SK-N-SH (cell line): ENCODE measurements around the gene GSE1. TPM values are rescaled to one million over a fixed set of nuclear protein-coding genes. Genes with fewer than 3 reads are reported as not detected.

Source experiments
- CTCF ChIA-PET: fragments of 300-600, 350-600 bp; formaldehyde crosslinking; extraction: SDS; loops from one replicate; lab custom pipeline; 2021; lab: Yijun Ruan, JAX
- POLR2A ChIA-PET: fragments of 350-600 bp; sonication (Branson Sonifier 250); formaldehyde crosslinking; extraction: SDS; loops from one replicate; lab custom pipeline; 2020; ENCODE audit warnings: antibody characterized with exemption, inconsistent platforms; lab: Yijun Ruan, JAX
- DNase-seq: peaks from one replicate; pipeline ENCODE4 v3.0.0; 2012
- H2AFZ ChIP-seq: fragments of 200-600 bp; sonication (generic); 2 replicates; pipeline ENCODE4 v1.8.1; 2016; ENCODE audit warnings: antibody characterized with exemption, mild to moderate bottlenecking, low read depth
- H3F3A ChIP-seq: fragments of 200-600 bp; sonication (generic); replicated peaks from 2 replicates; pipeline ENCODE3; 2016; ENCODE audit warnings: antibody characterized with exemption, mild to moderate bottlenecking; ENCODE audit not compliant: insufficient read depth
- H3K27ac ChIP-seq, 2 experiments: fragments of 200-500 bp in 1 of 2; fragments of 200-600 bp in 1 of 2; sonication (Bioruptor generic) in 1 of 2; sonication (generic), shearing (Covaris generic) in 1 of 2; 2 replicates each; pipeline versions ENCODE4 v1.5.1 to v1.6.1; 2014 to 2016; ENCODE audit warnings: low read depth in 2 of 2, inconsistent platforms in 1 of 2, low read length in 1 of 2, mild to moderate bottlenecking in 1 of 2, mixed read lengths in 1 of 2
- H3K27me3 ChIP-seq: fragments of 200-600 bp; sonication (generic), shearing (Covaris generic); 2 replicates; pipeline ENCODE4 v1.6.1; 2016; ENCODE audit warnings: mixed run types; ENCODE audit not compliant: insufficient read depth
- H3K36me3 ChIP-seq, 2 experiments: fragments of 200-500 bp in 1 of 2; fragments of 200-600 bp in 1 of 2; sonication (Bioruptor generic) in 1 of 2; sonication (generic) in 1 of 2; replicated peaks in 1 of 2; 2 replicates each; pipeline versions ENCODE3 to v1.5.1; 2014 to 2016; ENCODE audit warnings: low read length in 1 of 2, mild to moderate bottlenecking in 1 of 2; ENCODE audit not compliant: insufficient read depth in 2 of 2, control insufficient read depth in 1 of 2
- H3K4me1 ChIP-seq, 2 experiments: fragments of 200-500 bp in 1 of 2; fragments of 200-600 bp in 1 of 2; sonication (Bioruptor generic) in 1 of 2; sonication (generic), shearing (Covaris generic) in 1 of 2; 2 replicates each; pipeline versions ENCODE4 v1.5.1 to v1.6.1; 2014 to 2016; ENCODE audit warnings: low read depth in 1 of 2, low read length in 1 of 2, mixed run types in 1 of 2; ENCODE audit not compliant: insufficient read depth in 2 of 2, control insufficient read depth in 1 of 2
- H3K4me2 ChIP-seq: fragments of 200-600 bp; sonication (generic), shearing (Covaris generic); 2 replicates; pipeline ENCODE4 v1.6.1; 2017; ENCODE audit warnings: mixed run types
- H3K4me3 ChIP-seq, 2 experiments: fragments of 200-500 bp in 1 of 2; fragments of 200-600 bp in 1 of 2; sonication (Bioruptor generic) in 1 of 2; sonication (generic), shearing (Covaris generic) in 1 of 2; 2 replicates each; pipeline versions ENCODE4 v1.5.1 to v1.8.1; 2014 to 2016; ENCODE audit warnings: low read depth in 2 of 2, inconsistent platforms in 1 of 2, low read length in 1 of 2, mild to moderate bottlenecking in 1 of 2, mixed read lengths in 1 of 2, moderate library complexity in 1 of 2
- H3K79me2 ChIP-seq: fragments of 200-600 bp; sonication (generic); 2 replicates; pipeline ENCODE4 v1.8.1; 2017; ENCODE audit warnings: mild to moderate bottlenecking; ENCODE audit not compliant: insufficient read depth
- H3K9ac ChIP-seq: fragments of 200-600 bp; sonication (generic); 2 replicates; pipeline ENCODE4 v1.6.1; 2017; ENCODE audit warnings: mixed run types
- H3K9me2 ChIP-seq: fragments of 200-600 bp; sonication (generic); 2 replicates; pipeline ENCODE4 v1.6.1; 2017; ENCODE audit warnings: mixed run types
- H3K9me3 ChIP-seq: fragments of 200-600 bp; sonication (generic); 2 replicates; pipeline ENCODE4 v1.6.1; 2017; ENCODE audit warnings: mixed run types, mild to moderate bottlenecking, moderate library complexity
- H4K20me1 ChIP-seq: fragments of 200-600 bp; sonication (generic); 2 replicates; pipeline ENCODE4 v1.6.1; 2017; ENCODE audit warnings: mild to moderate bottlenecking, mixed run types; ENCODE audit not compliant: insufficient read depth
- ELF1 ChIP-seq: IDR thresholded peaks from 2 replicates; pipeline ENCODE4 v1.4.0; 2012
- EP300 ChIP-seq, 2 experiments: IDR thresholded peaks; 2 replicates each; pipeline versions ENCODE4 v1.4.0 to v1.6.1; 2012; ENCODE audit warnings: borderline replicate concordance in 1 of 2, low read depth in 1 of 2, low read length in 1 of 2
- FOXJ3 ChIP-seq: sonication (generic); formaldehyde crosslinking; IDR thresholded peaks from 2 replicates; pipeline ENCODE4 v1.5.1; 2020; ENCODE audit warnings: mild to moderate bottlenecking, missing genetic modification reagents
- GABPA ChIP-seq: IDR thresholded peaks from 2 replicates; pipeline ENCODE4 v1.4.0; 2012; ENCODE audit warnings: low read depth, mild to moderate bottlenecking
- GATA2 ChIP-seq: sonication (generic); formaldehyde crosslinking; IDR thresholded peaks from 2 replicates; pipeline ENCODE4 v1.5.0; 2020; ENCODE audit warnings: mild to moderate bottlenecking, missing genetic modification reagents
- JUND ChIP-seq: IDR thresholded peaks from 2 replicates; pipeline ENCODE4 v1.4.0; 2012
- NFIC ChIP-seq: IDR thresholded peaks from 2 replicates; pipeline ENCODE4 v1.4.0; 2012; ENCODE audit warnings: borderline replicate concordance
- RFX5 ChIP-seq: IDR thresholded peaks from 2 replicates; pipeline ENCODE4 v1.6.1; 2012; ENCODE audit warnings: mild to moderate bottlenecking, improper control_type of control experiment, low read length
- SIN3A ChIP-seq: IDR thresholded peaks from 2 replicates; pipeline ENCODE4 v1.6.1; 2012; ENCODE audit warnings: low read depth, mild to moderate bottlenecking, low read length, moderate library complexity, borderline replicate concordance
- SMC3 ChIP-seq: IDR thresholded peaks from 2 replicates; pipeline ENCODE4 v1.6.1; 2012; ENCODE audit warnings: low read depth, low read length, improper control_type of control experiment
- TCF12 ChIP-seq: IDR thresholded peaks from 2 replicates; pipeline ENCODE4 v1.4.0; 2012
- WGBS: methylation state at CpG from one replicate; pipeline ENCODE4 v1.1.6; 2017; ENCODE audit warnings: low lambda C conversion rate; 5-methylcytosine and 5-hydroxymethylcytosine counted together
- polyA plus RNA-seq, 3 experiments: library from polyadenylated mRNA; depleted of rRNA; stranded (reverse); fragments of >200 nt; gene quantifications; 2 replicates each; pipeline ENCODE4 v1.2.3, GENCODE V29; 2012
- TF ChIP-seq, protein P1 (sequence below): IDR thresholded peaks from 2 replicates; pipeline ENCODE4 v1.4.0; 2012; ENCODE audit warnings: low read depth
- TF ChIP-seq, protein P2 (sequence below): fragments of 150-350 bp; IDR thresholded peaks from 2 replicates; pipeline ENCODE4 v1.6.1; 2016; ENCODE audit warnings: mild to moderate bottlenecking, low read depth, low read length
- TF ChIP-seq, protein P3 (sequence below): IDR thresholded peaks from 2 replicates; pipeline ENCODE4 v1.4.0; 2012; ENCODE audit warnings: low read depth, borderline replicate concordance
- TF ChIP-seq, protein P4 (sequence below): IDR thresholded peaks from 2 replicates; pipeline ENCODE4; 2012
- TF ChIP-seq, protein P5 (sequence below): IDR thresholded peaks from 2 replicates; pipeline ENCODE4 v1.4.0; 2012; ENCODE audit warnings: low read depth, borderline replicate concordance

GSE1 gene
- polyA plus RNA-seq, 1 of the 3 experiments (the other 2 are of a cell fraction), result 26.5 TPM

DNA sequence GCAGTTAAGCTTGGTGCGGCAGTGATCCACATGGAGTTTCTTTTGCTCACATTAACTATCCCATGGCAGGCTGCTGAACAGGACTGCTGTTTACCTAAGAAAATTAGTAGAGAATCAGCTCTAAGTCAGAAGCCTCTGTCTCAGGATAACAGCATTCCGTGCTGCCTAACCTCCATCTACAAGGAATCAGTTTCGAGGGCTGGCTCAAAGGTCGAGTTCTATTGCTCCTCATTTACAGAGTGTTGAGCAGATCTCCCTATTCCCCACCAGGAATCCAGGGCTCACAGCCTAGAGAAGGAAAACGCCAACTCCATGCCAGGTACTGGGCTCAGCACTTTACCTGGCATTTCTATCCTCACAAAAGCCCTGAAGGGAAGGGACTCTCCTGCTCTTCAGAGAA is 65.7 kb downstream of the GSE1 start (continued):
- no peak for TF ChIP-seq TCF12
- no peak for TF ChIP-seq FOXJ3 (CRISPR knock-in tag)
- no peak for TF ChIP-seq RFX5
- TF ChIP-seq, protein P1, sequence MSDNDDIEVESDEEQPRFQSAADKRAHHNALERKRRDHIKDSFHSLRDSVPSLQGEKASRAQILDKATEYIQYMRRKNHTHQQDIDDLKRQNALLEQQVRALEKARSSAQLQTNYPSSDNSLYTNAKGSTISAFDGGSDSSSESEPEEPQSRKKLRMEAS, result no peak
- no peak for TF ChIP-seq GABPA
- TF ChIP-seq JUND, result no peak
- TF ChIP-seq EP300 (IDR thresholded peaks at IDR 0.05; ENCODE audit: borderline replicate concordance in 1 of 2, low read depth in 1 of 2, low read length in 1 of 2), result no peak

DNA sequence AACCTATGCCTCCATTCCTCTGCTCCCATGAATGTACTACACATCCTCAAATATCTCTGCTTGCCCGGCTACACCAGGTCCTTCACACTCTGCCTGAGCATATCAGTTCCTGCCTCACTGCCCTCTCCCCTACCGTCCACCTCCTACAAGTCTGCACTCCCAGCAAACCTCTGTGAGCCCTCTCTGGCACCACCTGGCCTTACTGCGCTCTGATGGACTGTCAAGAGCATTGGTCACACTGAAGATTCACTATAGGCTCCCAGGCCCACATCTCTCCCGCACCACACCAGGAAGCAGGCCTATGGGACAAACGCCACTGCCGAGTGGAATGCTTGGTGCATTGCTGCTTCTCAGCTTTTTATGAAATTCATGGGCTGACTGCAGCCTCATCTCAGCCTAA is 66.7 kb downstream of the GSE1 start:
- no peak for DNase-seq
- Histone ChIP-seq H3K79me2 (peaks cover 6% of the 10 kb centered on the region; the same call in 1 of the 2 replicates), H3K4me1 (peaks cover 0 to 30% of the 10 kb centered on the region in 2 experiments; a peak in 2 of 4 replicates), H3K9me2 (no peaks in the 10 kb centered on the region), H4K20me1 (no peaks in the 10 kb centered on the region), H2AFZ (no peak overlapping the region), H3K9ac (no peak overlapping the region), H3K4me3 (no peak overlapping the region), H3K36me3 (peaks cover 34 to 39% of the 10 kb centered on the region in 2 experiments), H3F3A (peaks cover 6% of the 10 kb centered on the region), H3K4me2 (no peak overlapping the region), H3K9me3 (no peaks in the 10 kb centered on the region), H3K27ac (peak overlapping the region in 1 of 2 experiments; percentile 17; a peak in 1 of 4 replicates), H3K27me3 (no peaks in the 10 kb centered on the region)
- POLR2A ChIA-PET, result no interaction called here
- WGBS, result 94% methylated on average over 6 of the region's 6 CpGs
- CTCF ChIA-PET, result interaction anchor here (1.7 to 13.2 kb wide), 3 partner anchors 20 to 38 kb away, joined by 5 to 138 read pairs (median 61); no protein-coding TSS in a partner anchor
- TF ChIP-seq SMC3 (no peak), ELF1 (no peak), FOXJ3 (CRISPR knock-in tag) (no peak), JUND (no peak), SIN3A (no peak), NFIC (no peak), GATA2 (CRISPR knock-in tag) (no peak)
- TF ChIP-seq, protein P2, sequence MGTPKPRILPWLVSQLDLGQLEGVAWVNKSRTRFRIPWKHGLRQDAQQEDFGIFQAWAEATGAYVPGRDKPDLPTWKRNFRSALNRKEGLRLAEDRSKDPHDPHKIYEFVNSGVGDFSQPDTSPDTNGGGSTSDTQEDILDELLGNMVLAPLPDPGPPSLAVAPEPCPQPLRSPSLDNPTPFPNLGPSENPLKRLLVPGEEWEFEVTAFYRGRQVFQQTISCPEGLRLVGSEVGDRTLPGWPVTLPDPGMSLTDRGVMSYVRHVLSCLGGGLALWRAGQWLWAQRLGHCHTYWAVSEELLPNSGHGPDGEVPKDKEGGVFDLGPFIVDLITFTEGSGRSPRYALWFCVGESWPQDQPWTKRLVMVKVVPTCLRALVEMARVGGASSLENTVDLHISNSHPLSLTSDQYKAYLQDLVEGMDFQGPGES, result no peak
- TF ChIP-seq, protein P3, sequence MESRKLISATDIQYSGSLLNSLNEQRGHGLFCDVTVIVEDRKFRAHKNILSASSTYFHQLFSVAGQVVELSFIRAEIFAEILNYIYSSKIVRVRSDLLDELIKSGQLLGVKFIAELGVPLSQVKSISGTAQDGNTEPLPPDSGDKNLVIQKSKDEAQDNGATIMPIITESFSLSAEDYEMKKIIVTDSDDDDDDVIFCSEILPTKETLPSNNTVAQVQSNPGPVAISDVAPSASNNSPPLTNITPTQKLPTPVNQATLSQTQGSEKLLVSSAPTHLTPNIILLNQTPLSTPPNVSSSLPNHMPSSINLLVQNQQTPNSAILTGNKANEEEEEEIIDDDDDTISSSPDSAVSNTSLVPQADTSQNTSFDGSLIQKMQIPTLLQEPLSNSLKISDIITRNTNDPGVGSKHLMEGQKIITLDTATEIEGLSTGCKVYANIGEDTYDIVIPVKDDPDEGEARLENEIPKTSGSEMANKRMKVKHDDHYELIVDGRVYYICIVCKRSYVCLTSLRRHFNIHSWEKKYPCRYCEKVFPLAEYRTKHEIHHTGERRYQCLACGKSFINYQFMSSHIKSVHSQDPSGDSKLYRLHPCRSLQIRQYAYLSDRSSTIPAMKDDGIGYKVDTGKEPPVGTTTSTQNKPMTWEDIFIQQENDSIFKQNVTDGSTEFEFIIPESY, result no peak
- TF ChIP-seq, protein P4, sequence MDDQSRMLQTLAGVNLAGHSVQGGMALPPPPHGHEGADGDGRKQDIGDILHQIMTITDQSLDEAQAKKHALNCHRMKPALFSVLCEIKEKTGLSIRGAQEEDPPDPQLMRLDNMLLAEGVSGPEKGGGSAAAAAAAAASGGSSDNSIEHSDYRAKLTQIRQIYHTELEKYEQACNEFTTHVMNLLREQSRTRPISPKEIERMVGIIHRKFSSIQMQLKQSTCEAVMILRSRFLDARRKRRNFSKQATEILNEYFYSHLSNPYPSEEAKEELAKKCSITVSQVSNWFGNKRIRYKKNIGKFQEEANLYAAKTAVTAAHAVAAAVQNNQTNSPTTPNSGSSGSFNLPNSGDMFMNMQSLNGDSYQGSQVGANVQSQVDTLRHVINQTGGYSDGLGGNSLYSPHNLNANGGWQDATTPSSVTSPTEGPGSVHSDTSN, result no peak
- TF ChIP-seq, protein P5, sequence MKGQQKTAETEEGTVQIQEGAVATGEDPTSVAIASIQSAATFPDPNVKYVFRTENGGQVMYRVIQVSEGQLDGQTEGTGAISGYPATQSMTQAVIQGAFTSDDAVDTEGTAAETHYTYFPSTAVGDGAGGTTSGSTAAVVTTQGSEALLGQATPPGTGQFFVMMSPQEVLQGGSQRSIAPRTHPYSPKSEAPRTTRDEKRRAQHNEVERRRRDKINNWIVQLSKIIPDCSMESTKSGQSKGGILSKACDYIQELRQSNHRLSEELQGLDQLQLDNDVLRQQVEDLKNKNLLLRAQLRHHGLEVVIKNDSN, result no peak
